ENCODE data around the gene F2RL2.
A peak's percentile ranks its signal among the peaks of the same experiment; 100 is the strongest.

F2RL2 gene, protein sequence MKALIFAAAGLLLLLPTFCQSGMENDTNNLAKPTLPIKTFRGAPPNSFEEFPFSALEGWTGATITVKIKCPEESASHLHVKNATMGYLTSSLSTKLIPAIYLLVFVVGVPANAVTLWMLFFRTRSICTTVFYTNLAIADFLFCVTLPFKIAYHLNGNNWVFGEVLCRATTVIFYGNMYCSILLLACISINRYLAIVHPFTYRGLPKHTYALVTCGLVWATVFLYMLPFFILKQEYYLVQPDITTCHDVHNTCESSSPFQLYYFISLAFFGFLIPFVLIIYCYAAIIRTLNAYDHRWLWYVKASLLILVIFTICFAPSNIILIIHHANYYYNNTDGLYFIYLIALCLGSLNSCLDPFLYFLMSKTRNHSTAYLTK

DNA sequence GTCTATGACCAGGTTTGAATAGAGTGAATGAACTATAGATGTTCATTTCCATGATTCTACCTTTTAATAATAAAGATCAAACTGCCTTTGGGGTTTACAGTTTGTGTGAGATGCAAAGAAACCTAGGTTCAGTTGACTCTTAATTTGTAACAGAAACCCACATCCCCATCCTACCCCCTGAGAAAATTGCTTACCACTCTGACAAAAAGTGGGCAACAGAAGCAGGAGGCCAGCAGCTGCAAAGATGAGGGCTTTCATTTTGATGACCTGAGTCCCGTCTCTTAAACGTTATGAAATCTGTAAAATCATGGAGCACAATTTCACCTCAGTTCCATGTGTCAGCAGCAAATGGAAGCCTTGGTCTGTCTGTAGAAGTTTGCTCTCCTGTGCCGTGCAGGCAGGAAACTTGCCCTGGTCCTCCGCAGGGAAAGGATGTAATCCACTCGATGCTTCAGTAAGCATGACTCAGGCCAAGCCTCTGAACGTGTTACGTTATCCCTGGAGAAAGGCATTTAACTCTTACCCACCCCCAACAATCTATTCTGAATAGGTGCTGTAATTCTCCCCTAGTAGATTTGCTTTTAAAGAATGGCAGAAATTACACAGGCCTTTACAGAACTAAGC, at the start of gene F2RL2:
Gene F2RL2 (minus strand): TSS at position 431 of the 624 bp plus-strand sequence. CDS start 173 bp downstream, at position 258.
- no peak for DNase-seq (ENCODE audit: extremely low read depth in 1 of 2, low read depth in 1 of 2)

DNA sequence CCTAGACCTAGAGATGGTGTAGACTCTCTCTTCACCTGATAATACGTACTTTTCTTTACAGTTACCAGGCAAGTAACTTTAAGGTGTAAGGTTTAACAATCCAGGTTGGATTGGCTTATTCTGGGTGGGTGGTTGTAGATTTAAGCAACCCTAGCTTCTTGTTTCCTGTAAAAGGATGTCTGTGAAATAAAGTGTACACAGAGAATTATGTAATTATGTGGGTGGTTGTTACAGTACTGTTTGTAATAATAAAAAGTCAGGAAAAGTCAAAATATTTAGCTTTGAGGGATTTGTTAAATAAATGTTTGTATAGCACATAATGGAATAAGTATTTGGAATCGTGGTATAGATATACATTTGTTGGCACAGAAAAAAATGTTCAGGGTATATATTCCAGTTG, 49.0 kb upstream of the F2RL2 start:
- no peak for DNase-seq (ENCODE audit: extremely low read depth in 1 of 2, low read depth in 1 of 2)

DNA sequence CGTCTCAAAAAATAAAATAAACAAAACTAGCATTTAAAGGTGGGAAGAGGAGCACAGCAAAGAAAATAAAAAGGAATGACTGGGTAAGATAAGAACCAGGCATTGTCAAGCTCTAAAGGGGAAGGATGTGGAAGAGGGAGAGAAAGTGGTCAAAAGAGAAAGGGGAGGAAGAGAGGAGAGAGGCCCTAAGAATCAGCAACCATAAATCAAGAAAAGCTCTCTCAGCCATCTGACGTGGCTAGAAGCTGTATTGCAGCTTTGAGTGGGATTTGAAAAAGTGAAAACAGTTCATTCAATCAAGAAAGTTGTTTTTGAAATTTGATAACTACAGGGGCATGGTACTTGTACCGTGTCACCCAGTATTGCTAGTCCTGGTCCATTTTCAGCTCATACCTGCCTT, 47.3 kb upstream of the F2RL2 start:
- DNase-seq (ENCODE audit: extremely low read depth in 1 of 2, low read depth in 1 of 2): no peak

DNA sequence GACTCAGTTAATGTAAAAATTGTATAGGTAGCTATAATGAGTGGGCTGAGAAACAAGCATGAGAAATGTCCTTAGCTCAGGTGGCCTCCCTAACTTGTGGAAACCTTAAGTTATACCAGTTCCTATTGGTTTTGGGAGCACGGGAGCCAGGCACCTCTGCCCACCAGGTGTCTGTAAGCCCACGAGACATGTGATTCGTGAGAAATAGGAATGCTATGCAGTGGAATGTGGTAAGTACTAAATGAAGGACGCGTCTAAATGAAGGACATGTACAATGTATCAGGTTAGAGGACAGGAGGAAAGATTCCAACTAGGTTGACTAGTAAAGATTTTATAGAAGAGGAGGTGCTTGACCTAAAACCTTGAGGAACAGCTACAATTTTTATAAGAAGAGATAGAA, 46.0 kb upstream of the F2RL2 start:
- no peak for DNase-seq (ENCODE audit: extremely low read depth in 1 of 2, low read depth in 1 of 2)

DNA sequence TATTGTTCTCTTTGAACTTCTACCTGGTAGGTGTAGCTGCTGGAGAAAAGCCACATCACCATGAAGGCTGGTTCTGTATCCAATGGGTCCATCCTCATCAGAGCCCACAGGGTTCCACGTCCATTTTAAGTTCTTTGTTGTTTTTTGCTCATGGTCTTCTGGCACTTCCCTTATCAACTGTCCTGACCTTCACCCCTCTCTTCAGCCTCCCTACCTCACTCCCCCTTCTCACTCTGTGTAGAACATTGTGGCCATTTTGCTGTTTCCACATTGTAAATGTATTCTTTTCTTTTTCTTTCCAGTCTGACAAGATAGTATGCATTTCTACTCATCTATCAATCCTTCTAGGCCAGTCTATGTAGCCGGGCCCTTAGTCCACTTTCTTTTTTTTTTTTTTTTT, 44.3 kb upstream of the F2RL2 start:
- no peak for DNase-seq (ENCODE audit: extremely low read depth in 1 of 2, low read depth in 1 of 2)

DNA sequence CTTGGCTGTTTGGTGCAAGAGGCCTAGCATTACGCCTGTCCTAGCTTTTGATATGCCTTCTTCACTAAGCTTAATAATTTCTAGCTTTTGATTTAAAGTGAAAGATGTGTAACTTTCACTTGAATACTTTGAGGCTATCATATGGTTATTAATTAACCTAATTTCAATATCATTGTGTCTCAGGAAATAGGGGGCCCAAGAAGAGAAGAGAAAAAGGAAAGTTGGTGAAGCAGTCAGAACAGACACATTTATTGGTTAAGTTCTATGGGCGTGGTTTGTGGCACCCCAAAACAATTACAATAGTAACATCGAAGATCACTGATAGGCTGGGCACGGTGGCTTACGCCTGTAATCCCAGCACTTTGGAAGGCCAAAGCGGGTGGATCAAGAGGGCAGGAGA, 40.9 kb upstream of the F2RL2 start:
- no peak for DNase-seq (ENCODE audit: extremely low read depth in 1 of 2, low read depth in 1 of 2)

DNA sequence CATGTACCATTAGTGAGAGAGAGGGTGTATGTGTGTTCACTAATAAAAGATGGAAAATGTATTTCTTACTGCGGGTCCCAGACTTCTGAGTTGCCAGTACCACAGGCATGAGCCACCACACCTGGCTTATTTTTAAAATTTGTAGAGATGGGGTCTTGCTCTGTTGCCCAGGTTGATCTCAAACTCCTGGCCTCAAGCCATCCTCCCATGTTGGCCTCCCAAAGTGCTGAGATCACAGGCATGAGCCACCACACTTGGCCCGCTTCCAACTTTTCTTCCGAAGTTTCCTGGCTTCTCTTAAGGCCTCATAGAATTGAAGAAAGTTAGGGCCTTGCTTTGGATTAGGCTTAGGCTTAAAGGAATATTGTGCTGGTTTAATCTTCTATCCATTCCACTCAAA, 40.4 kb upstream of the F2RL2 start:
- DNase-seq (ENCODE audit: extremely low read depth in 1 of 2, low read depth in 1 of 2): no peak

DNA sequence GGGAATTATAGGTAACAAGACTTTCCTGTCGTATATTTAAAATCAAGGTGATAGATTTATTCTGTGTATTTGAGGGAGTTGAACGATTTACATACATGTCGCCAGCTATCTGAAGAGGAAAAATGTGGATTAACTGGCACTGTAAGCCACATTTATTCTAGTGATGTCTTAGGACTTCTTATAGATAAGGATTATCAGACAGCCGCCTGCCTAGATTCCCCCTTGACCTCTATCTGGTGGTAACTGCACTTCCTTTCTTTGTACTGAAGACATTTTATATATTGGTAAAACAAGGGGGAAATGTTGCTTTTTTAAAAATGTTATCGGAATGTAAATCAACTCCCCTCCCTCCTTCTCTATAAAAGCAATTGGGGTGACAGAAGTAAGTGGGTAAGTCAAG, 39.3 kb upstream of the F2RL2 start:
- DNase-seq (ENCODE audit: extremely low read depth in 1 of 2, low read depth in 1 of 2): no peak

DNA sequence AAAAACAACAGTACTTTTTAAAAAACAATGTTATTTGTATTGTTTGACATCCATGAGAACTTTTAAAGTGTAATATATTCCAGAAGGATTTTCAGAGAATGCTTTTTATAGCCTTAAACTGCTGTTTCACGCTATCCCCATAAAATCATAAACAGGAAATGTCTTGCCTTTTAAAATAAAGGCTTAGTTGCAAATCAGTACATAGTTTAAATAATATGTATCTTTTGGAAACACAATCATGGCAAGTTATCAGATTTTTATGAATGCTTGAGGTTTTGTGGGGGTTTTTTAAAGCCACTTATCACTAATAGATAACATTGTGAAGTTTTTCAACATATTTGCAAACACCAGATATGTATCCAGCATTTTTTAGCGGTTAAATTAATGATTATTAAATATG, 37.2 kb upstream of the F2RL2 start:
- no peak for DNase-seq (ENCODE audit: extremely low read depth in 1 of 2, low read depth in 1 of 2)

DNA sequence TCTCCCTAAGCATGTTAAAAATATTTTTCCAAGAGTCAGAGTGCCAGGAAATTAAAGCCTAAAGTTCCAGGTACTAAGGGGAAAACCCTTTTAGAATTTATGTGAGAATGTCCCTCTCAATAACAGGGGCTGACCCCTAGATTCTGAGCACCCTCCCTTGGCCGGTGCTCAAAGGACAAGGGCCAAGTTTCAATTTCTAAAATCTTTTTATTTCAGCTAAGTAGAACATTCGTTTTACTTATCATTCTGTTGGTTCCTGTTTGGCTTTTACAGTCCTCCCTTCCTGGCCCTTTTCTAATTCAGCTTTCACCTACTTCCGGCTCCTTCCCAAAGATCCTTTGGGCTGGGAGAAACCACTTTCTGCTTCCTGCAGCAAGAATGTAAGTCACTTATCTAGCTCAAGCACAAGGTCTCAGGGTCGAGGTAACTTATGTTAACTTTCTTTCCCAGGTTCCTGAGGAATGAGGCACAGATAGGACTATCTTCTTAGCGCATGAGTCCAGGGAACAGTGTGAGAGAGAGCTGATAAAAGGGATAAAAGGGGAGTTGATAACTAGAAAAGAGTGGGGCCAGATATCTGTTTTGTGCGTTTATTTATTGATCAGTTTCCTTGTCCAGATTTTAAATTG, 34.6 kb upstream of the F2RL2 start:
- DNase-seq (ENCODE audit: extremely low read depth in 1 of 2, low read depth in 1 of 2): no peak

DNA sequence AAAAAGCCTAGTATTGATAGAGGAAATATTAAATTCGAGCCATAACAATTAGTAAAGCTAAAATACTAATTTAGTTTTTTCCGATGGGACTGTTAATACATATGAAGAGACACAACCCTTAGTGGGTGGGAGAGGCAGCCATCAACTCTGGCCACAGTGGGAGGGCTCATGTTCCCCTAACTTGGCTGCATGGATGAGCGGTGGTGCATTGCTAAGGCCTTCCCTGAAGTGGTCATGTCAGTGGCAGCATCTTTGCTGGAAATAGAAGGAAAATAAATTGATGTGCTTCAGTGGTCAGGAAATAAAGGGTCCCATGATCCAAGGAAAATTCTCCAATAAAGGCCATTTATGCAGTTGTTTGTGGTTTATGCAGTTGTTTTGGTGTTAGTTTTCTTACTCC, 33.9 kb upstream of the F2RL2 start:
- DNase-seq (ENCODE audit: extremely low read depth in 1 of 2, low read depth in 1 of 2): no peak

DNA sequence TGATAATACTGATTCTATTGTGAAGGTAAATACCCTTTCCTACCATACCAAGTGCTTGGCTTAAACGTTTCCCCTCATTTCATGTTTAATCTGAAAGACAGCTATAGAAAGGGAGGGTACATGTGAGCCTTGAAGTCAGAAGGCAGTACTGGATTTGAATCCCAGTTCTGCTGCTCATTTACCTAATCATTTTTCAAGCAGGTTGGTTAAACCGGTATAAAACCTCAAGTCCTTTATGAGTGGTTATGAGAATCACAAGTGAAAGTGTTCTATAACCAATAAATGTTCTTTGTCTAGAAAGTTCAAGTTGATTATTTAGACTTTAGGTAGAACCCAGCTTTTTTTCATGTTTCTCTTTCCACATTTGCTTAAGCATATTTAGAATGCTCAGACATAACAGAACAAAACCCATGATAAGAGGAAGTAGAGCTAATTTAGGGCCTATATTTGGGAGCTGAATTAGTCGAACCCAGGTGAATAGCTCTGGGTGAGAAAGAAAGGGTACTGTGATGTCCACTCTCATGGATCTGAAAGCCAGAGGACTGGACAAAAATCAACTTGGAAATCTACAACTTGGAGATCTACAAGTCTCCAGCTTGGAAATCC, 29.7 kb upstream of the F2RL2 start:
- DNase-seq (ENCODE audit: extremely low read depth in 1 of 2, low read depth in 1 of 2): no peak

DNA sequence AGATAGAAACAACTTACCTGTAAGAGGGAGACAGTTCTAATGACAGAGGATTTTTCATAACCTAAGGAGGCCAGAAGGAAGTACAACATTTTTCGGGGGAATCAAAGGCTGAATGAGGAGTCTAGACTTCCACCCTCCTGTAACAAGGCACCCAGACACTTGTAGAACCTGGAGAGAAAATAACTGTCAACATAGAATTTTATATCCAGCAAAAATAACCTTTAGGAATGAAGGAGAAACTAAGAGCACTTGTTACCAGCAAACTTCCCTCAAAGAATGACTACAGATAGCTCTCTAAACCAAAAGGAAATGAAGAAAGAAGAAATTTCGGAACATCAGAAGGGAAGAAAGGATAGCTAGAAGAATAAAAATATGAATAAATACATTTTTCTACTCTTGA, 25.9 kb upstream of the F2RL2 start:
- no peak for DNase-seq (ENCODE audit: extremely low read depth in 1 of 2, low read depth in 1 of 2)

DNA sequence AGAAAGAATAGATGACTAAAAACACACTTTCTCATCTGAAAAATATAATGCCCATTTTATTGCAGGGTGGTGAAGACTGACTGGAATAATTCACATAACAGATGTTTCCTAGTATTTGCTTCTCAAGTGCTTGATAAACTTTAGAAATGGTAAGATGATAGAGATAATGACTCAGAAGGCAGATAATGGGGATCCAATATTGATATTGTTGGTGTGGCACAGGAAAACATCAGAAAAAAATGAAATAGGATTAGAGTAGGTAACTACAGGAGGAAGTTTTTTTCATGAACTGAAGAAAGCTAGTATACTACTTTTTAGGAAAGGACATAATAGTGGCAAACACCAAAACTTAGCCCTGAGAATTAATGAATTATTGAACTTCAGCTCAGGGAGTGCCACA, 20.2 kb upstream of the F2RL2 start:
- no peak for DNase-seq (ENCODE audit: extremely low read depth in 1 of 2, low read depth in 1 of 2)

DNA sequence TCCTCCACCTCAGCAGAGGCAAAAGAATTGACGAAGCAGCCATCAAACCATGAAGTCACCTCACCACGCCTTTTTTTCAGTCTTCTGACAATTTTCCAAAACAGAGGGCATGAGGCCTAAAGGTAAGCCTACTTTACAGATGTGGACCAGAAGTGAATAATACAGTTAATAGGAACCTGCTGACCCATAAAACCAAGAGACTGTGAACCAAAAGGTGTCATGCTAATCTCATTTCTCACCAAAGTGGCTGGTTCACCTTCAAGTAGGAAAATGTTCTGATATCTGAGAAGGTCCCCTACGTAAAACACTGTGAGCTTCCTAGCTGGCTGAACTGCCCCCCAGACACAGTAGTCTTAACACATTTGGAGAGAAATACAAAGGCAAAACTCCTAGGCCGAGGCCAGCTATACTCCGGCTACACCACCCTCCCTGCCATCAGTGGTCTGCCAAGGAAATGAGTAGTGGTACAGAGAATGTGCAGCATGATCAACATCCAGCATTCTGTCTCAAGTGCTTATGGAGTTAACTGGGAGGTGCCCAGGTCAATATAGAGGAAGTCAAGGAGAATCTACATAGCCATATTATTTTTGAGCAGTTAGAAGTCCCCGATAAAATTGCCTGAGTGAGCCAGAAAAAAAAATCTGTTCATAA, 19.3 kb upstream of the F2RL2 start:
- DNase-seq (ENCODE audit: extremely low read depth in 1 of 2, low read depth in 1 of 2): no peak

DNA sequence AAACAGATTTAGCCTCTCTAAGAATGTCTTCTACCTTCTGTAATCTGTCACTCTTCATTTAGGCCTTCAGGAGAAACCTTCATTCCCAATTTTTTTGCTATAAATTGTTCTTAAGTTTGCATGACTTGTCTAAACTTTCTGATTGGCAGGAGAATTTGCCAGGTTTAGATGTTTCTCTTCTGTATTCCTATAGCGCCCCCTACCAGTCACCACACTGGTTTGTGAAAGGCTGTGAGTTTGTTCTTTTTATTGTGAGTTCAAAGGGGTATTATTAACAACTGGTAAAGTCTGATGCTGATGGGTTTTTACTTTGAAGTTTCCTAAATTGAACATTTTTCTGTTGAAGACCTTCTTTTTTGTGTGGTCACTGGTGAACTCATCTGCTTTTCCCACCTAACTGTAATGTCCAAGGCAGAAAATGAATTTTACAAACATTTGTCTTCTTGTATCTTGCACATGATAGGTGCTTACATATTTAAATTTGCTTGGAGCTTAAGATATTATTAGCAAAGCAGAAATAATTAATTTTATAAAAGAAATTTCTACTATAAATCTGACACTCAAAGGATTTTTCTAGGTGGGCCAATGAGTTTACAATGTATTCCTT, 18.4 kb upstream of the F2RL2 start:
- DNase-seq (ENCODE audit: extremely low read depth in 1 of 2, low read depth in 1 of 2): peak; percentile 18 to 50

DNA sequence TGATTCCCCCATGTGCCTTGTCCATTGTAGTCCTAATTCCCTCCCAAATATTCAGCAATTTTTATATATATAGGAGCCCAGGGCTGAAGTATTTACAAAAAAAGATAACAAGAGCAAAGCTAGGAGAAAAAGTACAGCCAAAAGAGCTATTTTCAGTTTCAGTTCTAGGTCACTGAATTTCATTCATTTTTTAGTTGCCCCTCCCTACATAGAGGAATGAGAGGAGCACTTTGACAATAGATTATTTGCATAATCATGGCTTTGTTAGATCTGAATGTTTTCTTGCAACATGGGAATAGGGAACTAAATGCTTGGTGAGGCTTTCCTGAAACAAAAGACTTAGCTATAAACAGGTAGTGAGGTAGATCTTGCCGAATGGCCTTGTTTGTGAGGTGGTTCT, 15.3 kb upstream of the F2RL2 start:
- DNase-seq (ENCODE audit: extremely low read depth in 1 of 2, low read depth in 1 of 2): no peak

DNA sequence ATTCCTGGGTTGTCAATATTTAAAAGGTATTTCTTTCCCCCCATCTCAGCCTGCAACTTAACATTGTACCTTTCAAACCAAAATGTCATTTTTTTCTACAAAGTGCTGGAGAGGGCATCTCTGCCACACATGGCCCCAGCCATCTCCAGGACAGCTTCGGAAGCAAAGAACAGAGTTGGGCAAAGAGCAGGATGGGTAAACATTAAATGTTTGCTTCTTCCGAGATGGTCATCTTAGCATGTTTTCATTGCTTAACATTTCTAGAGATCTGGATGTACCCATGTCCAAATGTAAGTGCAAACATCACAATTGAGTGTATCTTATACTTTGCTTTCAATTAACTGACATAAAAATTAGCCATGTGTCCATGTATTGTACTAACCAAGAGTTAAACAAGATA, 14.3 kb upstream of the F2RL2 start:
- DNase-seq (ENCODE audit: extremely low read depth in 1 of 2, low read depth in 1 of 2): no peak

DNA sequence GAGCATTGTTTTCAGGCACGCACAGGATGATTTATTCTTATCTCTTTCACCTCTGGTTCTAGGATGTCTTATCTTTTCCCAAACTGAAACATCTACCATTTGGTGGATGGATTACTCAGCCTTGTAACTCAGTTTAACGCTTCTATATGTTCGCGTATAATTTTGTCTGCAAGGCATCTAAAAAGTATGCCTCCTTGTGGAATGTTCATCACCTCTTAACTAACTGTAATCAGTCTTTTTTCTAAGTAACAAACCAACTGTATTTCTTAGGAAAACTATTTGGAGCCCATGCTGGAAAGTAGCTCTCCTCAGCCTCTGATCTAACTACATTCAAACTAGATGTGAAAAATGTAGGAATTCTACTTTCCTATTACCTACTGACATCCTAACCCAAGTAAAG, 11.5 kb upstream of the F2RL2 start:
- DNase-seq (ENCODE audit: extremely low read depth in 1 of 2, low read depth in 1 of 2): no peak

DNA sequence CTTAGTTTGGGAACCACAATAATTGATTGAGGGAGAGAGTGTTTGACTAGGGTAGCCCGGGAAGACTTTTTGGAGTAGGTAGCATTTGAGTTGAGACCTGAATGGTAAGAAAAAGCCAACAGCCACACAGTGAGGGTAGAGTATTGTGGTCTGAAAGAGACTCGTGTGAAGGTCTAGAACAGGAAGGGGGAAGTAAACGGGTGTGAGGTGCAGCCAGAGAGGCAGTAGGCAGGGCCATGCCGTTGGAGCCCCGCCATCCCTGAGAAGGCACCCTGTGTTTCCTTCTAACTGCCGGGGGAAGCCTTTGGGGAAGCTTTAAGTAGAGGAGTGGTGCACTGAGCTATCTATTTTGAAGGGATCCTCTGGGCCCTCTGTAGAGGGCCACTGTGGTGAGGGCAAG, 3.5 kb upstream of the F2RL2 start:
- DNase-seq (ENCODE audit: extremely low read depth in 1 of 2, low read depth in 1 of 2): no peak

Measured in activated CD8-positive, alpha-beta memory T cell treated with anti-CD3 and anti-CD28 coated beads for 1 hour (primary cell).